SKM-1 (cell line): ENCODE data around the gene TNFAIP2.
"Not testable (repeated sequence)": the region's sequence is repeated elsewhere in the genome, so short reads cannot be mapped to it uniquely, and the experiment has no call there.

ENCODE experiments used
- DNase-seq: peaks from one replicate; lab custom pipeline; 2025; ENCODE audit not compliant: unreplicated experiment; lab: John Stamatoyannopoulos, UW

The TNFAIP2 gene

DNA sequence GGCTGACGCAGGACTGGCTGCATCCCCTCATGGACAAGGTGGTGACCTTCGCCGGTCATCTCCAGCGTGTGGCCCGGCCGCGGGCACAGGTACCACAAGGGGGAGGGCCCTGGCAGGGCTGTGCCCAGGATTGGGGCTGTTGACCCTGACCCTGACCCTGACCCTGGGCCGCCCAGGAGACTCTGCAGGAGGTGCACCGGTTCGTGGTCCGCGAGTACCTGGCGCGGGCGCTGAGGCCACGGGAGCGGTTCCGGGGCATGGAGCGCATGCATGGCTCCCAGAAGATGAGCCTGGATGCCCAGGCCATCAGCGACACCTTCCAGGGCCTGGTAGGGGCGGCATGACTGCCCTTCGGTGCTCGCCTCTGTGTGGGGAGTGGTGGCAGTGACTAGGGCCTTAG lies 15.8 kb upstream of the TNFAIP2 start:
- no peak for DNase-seq

DNA sequence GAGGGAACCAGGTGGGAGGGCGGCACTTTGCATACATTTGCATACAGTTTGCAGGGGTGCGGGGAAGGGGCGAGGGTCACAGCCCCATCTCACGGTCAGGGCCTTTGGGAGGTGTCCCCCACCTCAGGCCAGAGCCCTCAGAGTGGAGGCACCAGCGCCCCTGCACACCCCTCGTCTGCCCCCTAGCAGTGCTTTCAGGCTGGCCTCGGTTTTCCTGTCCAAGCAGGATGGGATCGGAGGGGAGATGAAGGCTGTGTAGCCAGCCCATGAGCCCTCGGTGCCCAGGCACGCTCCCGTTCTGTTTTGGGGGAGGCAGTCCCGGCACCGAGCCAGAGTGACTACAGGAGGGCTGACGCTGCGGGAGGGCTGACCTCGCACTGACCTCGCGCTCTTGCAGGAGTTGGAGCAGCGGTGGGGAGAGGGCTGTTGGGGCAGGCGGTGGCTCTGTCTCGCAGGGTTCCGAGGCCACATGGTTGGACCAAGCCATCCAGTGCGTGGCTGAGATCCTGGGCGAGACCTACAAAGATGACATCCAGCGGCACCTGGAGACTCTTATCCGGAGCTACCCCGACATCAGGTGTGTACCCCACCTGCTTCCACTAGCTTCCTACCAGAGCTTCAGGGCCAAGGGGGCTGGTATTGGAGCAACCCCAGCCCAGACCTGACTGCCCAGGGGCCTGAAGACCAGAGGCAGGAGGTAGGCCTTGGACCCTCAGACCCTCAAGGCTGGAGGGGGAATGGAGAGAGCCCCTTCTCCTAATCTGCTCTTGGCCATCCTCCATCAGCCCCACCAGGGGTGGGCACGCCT lies 15.1 kb upstream of the TNFAIP2 start:
- DNase-seq, result no peak

DNA sequence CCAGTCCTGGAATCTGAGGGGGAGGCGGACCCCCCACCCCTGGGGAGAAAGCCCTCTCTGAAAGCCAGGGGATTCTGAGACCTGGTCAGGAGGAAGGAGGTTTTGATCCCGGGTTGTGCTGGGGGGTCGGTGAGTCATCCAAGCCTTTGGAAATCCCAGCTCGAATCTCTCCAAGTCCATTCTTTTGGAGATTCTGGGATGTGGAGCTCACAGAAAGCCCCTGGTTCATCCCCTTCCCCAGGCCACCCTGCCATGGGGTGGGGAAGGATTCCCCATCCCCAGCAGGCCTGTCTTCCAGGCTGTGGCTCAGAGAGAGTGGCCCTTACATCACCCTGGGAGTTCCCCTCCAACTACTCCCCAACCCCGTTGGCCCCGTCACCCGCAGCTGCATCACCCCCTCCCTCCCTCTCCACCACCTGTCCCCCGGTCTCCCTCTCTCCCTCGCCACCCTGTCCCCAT lies 14.5 kb upstream of the TNFAIP2 start:
- DNase-seq, result no peak

DNA sequence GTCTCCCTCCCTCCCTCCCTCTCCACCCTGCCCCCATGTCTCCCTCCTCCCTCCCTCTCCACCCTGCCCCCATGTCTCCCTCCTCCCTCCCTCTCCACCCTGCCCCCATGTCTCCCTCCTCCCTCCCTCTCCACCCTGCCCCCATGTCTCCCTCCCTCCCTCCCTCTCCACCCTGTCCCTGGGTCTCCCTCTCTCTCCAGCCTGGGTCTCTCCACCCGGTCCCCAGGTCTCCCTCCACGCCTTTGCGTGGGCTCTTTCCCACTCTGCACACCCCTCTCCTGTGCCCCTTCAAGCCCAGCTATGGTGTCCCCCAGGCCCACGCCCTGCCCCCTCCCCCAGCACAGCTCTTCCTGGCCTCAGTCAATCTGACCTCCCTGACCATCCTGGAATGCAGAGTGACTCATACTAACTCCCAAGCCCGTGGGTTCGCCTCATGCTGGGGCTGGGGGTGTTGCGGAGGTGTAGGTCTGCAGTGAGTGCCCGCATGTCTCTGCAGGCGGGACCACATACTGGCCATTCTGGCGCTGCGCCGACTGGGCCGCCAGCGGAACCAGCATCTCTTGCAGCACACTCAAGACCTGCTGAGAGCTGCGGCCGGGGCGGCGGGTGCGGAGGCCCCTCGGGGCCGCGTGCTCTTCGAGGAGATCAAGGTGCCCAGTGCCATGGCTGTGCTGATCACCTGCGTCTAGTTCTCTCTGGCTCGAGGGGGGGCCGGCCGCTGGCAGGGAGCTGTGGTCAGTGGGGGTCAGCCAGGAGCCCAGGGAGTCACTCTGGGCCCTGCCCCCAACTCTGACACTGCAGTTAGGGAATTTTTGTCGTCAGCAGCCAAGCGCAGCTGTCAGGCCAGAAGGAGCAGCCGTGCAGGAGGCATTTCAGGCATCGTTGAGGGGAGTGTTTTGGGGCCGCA lies 13.5 kb upstream of the TNFAIP2 start:
- no peak for DNase-seq

DNA sequence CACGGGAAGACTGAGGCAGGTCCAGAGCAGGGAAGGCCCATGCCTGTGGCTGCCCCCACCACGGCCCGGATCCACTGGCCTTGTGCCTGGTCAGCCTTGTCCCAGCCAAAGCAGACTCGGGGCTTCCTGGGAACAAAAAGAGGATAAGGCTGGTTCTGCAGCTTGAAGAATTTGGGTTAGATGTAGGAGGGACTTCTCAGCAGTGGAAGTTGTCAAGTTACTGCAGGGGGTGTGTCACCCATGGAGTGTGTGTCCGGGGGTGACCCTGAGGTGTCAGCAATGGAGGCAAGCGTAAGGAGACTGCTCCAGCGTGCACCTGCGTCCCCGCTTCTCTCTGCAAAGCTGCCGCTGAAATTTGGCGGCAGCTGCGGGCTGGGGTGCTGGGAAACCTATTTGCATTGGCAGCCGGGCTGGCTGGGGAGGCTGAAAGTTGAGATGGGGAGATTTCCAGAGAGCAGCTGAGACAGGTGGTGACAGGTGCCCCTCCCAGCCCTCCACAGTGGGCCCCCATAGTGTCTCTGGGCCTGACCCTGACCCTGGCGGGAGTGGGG lies 12.5 kb upstream of the TNFAIP2 start:
- DNase-seq, result no peak

DNA sequence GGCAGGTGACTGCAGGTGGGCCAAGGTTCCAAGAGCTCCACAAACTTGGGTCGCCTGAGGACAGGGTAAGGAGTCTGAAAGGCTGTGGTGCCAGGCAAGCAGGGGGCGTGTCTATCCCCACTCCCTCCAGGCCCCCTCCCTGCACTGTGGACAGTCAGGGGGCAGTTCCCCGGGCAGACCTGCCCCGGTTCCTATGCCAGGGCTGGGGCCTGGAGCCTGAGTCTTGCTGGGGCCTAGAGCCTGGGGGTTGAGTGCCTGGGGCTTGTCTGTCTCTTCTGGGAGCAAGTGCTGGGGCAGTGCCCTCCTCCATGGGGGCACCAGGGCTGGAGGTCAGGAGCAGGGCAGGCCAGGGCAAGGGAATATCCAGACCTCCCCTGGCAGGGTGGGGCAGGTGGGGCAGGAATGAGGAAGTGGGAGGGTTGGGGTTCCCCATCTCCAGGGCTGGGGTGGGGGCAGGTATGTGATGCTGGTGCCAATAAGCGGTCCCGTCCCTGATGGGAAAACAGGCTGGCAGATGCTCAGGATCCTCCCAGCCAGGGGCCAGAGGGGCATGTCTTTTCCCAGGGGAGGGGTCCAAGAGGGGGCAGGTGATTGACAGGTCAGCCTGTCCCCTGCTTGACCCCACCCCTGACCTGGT lies 11.9 kb upstream of the TNFAIP2 start:
- DNase-seq, result no peak

DNA sequence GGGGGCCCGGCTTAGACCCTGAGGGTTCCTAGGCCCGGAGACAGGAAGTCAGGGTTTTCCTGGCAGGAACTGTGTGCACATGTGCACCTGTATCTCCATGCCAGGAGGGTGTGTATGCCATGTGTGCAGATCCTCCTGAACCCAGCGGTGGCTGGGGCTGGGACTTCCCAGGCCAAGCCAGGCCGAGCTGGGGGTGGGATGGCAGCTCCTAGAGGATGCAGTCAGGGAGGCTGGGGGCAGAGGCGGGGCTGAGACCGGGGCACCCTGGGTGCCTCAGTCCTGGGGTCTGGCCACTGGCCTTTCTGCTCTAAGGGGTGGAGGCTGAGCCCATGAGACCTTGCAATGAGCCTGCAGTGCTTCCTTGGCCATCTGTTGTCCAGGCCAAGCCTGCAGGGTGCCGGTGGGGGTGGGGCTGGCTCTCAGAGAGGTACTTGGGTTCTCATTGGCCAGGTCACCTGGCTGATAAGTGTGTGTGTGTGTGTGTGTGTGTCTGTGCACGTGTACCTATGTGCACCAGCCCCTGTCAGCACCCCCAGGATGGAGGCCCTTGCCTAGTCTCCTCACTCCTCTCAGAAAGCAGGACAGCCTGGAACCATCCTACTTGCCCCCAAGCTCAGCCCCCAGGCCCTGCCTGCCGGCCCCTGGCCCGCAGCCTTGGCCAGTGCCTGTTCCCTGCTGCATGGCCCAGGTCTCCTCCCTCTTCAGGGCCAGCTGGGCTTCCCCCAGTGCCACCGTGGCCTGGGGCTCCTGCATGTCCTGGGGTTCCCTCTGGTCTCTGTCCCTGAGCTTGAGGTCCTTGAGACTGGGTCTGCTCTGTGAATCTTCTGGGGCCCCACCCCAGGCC lies 10.6 kb upstream of the TNFAIP2 start:
- no peak for DNase-seq

DNA sequence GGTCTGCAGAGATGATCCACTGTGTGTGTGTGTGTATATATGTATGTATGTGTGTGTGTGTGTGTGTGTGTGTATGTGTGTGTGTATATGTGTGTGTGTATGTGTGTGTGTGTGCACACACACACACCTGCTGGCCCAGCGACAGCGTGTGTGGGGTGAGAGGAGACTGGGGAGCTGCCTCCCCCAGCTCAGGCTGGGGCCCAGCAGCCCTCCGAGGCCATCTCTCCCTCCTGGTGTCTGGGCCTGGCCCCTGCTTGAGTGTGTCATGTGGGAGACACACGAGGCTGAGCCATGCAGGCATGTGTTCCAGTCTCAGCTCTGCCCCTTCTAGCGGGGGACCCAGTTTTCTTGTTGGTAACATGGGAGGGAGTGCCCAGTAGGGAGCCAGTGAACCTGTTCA lies 10.0 kb upstream of the TNFAIP2 start:
- no peak for DNase-seq

DNA sequence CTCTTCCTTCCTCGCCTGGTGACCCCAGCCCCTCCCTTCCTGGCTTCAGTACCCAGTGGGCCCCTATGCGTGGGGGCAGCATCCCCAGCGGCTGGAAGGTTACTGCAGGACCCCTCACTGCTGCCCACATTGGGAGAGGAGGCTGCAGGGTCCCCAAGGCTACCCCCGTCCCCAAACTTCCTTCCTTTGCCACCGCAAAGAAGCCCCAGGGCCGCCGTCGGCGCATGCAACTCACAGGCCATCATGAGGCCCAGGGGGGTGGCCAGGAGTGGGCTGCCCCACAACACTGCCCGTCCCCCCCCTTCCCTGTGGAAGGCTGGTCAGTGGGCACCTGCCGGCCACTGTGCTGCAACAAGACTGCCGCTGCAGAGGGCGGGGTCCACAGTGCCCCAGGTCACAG lies 9.5 kb upstream of the TNFAIP2 start:
- DNase-seq, result no peak

DNA sequence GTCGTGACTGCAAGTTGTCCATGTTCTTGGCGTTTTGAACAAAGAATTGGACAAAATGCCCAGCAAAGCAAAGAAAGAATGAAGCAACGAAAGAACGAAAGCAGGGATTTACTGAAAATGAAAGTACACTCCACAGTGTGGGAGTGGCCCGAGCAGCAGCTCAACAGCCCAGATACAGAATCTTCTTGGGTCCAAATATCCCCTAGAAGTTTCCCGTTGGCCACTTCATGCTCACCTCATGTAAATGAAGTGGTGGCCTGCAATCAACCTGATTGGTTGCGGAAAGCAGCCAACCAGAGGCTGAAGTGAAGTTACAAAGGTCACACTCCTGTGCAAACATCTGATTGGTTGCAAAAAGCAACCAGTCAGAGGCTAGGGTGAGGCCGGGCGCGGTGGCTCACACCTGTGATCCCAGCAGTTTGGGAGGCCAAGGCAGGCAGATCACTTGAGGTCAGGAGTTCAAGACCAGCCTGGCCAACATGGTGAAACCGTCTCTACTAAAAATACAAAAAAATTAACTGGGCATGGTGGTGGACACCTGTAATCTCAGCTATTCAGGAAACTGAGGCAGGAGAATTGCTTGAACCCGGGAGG lies 8.1 kb upstream of the TNFAIP2 start:
- DNase-seq, result not testable (repeated sequence)

DNA sequence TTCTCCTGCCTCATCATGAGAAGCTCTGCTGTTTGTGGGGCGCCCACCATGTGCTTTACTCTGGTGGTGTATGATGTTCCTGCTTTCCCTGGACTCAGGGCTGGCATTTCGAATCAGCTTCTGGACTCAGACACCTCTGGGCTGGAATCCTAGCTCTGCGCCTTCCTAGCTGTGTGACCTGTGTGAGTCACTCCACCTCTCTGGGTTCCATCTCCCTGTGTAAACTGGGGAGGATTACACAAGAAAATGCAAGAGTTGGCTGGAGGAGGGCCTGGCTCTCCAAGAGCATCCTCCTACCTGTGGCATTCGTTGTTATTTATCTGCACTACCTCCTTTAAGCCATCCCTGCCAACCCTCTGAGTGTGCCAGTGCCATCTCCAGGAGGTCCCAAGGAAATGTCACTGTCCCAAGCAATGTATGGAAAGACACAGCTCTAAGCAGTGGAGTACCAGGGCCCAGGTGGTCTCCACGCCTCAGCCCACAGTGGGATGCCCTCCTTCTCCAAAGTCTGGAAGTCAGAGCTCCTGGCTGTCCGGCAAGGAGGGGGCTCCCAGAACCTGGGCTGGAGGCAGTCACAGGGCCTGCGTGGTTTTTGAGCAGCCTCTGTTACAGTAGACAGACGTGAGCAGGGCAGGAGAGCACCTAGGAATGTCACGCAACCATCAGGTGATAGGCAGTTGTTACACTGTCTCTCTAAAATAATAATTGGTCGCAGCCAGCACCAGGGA lies 7.3 kb upstream of the TNFAIP2 start:
- no peak for DNase-seq

DNA sequence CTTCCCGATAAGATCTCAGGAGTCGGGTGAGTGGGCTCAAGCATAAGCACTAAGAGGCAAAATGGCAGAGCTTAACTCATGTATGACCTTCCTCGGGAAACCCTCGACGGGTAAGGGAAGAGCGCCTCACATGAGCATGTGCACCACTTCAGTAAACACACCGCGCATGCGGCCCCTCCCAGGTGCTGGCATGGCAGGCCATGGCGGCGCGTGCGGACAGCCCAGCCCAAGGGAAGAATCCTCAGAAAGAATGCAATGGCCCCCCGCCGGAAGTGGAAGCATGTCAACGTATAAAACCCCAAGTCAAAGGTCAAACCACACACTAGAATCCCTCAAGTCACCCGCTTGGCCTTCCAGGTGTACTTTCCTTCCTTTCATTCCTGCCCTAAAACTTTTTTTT lies 6.6 kb upstream of the TNFAIP2 start:
- no peak for DNase-seq

DNA sequence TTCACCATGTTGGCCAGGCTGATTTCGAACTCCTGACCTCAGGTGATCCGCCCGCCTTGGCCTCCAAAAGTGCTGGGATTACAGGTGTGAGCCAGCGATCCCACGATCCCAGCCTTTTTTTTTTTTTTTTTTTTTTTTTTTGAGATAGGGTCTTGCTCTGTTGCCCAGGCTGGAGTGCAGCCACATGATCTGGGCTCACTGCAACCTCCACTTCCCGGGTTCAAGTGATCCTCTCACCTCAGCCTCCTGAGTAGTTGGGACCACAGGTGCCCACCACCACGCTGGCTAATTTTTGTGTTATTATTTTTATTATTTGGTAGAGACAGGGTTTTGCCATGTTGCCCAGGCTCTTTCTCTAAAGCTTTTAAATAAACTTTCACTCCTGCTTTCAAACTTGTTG lies 5.8 kb upstream of the TNFAIP2 start:
- DNase-seq, result not testable (repeated sequence)

DNA sequence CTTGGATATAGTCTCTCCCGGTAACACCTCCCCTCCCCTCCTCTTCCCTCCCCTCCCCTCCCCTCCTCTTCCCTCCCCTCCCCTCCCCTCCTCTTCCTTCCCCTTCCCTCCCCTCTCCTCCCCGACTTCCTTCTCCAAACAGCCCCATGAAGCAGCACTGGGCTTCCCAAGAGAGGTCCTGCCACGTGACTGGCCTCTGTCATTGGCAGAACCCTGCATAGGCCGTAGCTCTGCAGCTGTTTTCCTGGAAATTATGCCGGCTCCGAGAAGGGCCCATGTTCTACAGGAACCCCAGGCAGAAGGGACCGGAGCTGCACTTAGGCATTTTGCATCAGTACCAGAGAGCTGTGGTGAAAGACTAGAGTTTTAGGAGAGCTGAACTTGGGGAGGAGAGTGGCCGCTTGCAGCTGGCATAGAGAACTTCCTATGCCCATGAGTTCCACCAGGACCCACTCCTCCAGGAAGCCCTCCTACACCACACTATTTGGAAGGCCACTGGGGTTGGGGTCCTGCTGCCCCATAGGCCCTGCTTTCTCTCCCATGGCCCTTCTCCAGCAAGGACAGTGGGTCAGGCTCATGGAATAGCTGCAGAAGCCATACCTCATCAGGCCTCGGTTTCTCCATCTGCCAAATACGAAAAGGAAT lies 5.1 kb upstream of the TNFAIP2 start:
- no peak for DNase-seq

DNA sequence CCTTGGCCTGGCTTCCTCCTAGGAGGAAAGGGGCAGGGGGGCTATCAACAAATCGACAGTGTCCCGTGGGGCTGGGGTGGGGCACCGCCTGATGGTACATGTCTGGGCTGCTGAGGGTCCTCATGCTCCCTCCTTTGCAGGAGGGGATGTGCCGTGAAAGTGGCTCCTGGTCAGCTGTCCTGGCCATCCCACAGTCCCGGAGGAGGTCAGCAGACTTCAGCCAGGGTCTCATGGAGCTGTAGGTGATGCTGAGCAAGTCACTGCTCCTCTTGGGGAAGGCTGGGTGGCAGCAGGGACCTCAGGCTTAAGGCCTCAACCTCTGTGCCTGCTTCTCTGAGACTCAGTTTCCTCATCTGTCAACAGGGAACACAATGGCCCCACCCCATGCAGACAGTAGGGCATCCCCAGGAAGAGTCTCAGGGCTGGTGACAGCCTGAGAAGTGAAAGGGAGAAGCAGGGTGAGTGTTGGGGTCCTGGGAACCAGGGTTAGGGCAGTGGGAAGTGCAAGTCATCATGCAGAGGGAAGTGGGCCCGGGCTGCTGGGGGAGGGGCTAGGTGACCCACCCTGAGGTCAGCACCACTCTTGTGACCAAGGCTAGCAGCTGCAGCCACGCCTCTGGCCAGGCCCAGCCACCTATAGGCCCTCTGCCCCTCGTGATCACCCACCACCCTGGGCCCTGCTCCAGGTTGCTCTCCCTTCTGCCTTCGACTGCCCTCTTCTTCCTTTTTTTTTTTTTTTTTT lies 4.4 kb upstream of the TNFAIP2 start:
- peak; percentile 45 for DNase-seq

DNA sequence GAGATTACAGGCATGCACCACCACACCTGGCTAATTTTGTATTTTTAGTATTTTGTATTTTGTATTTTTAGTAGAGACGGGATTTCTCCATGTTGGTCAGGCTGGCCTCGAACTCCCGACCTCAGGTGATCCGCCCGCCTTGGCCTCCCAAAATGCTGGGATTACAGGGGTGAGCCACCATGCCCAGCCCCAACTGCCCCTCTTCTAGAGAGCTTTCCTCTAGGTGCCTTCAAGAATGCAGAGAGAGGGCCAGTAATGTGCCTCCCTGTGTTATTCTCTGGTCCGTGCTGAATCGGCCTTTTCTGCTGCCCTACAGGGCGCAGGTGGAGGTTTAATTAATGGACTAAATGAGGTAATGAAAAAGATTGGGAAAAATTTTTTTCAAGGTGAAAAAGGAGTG lies 3.7 kb upstream of the TNFAIP2 start:
- not testable (repeated sequence) for DNase-seq

DNA sequence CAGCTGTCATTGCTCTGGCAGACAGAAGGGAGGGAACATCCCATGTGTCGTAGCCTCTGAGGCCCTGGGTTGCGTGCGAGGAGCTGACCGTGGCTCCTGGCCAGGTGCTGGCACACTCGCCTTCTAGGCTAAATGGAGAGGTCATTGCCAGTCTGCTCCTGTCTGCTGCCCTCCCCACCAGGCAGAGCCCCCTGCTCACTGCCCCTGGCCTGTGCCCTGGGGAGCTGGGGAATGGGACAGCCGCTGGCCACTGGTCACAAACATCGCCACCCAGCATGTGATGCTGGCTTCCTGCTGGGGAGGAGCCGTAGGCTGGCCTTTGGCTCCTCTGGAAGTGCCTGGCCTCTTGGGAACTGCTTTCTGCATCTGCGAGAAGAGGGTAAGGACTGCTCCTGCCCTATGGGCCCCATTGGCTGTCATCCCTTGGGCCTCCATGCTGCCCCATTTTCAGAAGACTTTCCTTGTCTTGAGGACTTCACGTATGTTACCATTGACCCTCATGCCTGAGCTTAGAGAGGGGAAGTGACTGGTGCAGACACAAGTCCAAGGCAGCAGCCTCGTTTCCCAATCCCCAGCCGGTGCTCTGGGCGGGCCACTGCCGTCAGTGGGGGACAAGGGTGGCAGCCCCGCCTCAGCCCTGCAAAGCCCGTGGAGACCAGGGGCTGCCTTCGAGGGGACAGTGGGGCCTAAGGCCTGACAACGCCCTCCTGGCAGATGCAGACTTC lies 2.0 kb upstream of the TNFAIP2 start:
- DNase-seq, result peak; percentile 29
